ENCODE results near the gene WASHC2A.
"Not testable (repeated sequence)": the region's sequence is repeated elsewhere in the genome, so short reads cannot be mapped to it uniquely, and the experiment has no call there.

Gene WASHC2A

GRCh38 chr10:50075139-50075538 lies 7.4 kb downstream of the WASHC2A start:
- DNase-seq: not testable (repeated sequence)

- not testable (repeated sequence) for DNase-seq
Observed at GRCh38 chr10:50075544-50075943, 7.8 kb downstream of the WASHC2A start.

GRCh38 chr10:50091304-50091703 lies 23.6 kb downstream of the WASHC2A start:
- not testable (repeated sequence) for DNase-seq

GRCh38 chr10:50092928-50093327 lies 25.2 kb downstream of the WASHC2A start:
- not testable (repeated sequence) for DNase-seq

- not testable (repeated sequence) for DNase-seq
Observed at GRCh38 chr10:50094630-50095029, 26.9 kb downstream of the WASHC2A start.

GRCh38 chr10:50095402-50095801 lies 27.6 kb downstream of the WASHC2A start:
- not testable (repeated sequence) for DNase-seq

GRCh38 chr10:50096722-50097121 lies 29.0 kb downstream of the WASHC2A start:
- DNase-seq: not testable (repeated sequence)

- DNase-seq: not testable (repeated sequence)
Observed at GRCh38 chr10:50098645-50099044, 30.9 kb downstream of the WASHC2A start.

GRCh38 chr10:50101139-50101582 lies 33.4 kb downstream of the WASHC2A start:
- DNase-seq: not testable (repeated sequence)

- DNase-seq: not testable (repeated sequence)
Observed at GRCh38 chr10:50101747-50102146, 34.0 kb downstream of the WASHC2A start.

GRCh38 chr10:50102267-50102666 lies 34.5 kb downstream of the WASHC2A start:
- DNase-seq: not testable (repeated sequence)

GRCh38 chr10:50108999-50109698 lies 41.4 kb downstream of the WASHC2A start:
- DNase-seq: not testable (repeated sequence)

- DNase-seq: not testable (repeated sequence)
Observed at GRCh38 chr10:50112419-50113112, 44.8 kb downstream of the WASHC2A start.

- not testable (repeated sequence) for DNase-seq
Observed at GRCh38 chr10:50126765-50127164, 59.0 kb downstream of the WASHC2A start.

- not testable (repeated sequence) for DNase-seq
Observed at GRCh38 chr10:50127770-50128292, 60.1 kb downstream of the WASHC2A start.

- DNase-seq: not testable (repeated sequence)
Observed at GRCh38 chr10:50131245-50131965, 63.7 kb downstream of the WASHC2A start.

GRCh38 chr10:50132322-50132721 lies 64.6 kb downstream of the WASHC2A start:
- DNase-seq: not testable (repeated sequence)

GRCh38 chr10:50132841-50133240 lies 65.1 kb downstream of the WASHC2A start:
- not testable (repeated sequence) for DNase-seq

- DNase-seq: not testable (repeated sequence)
Observed at GRCh38 chr10:50143512-50144174, 75.9 kb downstream of the WASHC2A start.

GRCh38 chr10:50145575-50145974 lies 77.8 kb downstream of the WASHC2A start:
- not testable (repeated sequence) for DNase-seq

GRCh38 chr10:50152792-50153272 lies 85.1 kb downstream of the WASHC2A start:
- DNase-seq: no peak

- not testable (repeated sequence) for DNase-seq
Observed at GRCh38 chr10:50157868-50158267, 90.1 kb downstream of the WASHC2A start.

Measured in stimulated activated CD4-positive, alpha-beta T cell treated with anti-CD3 and anti-CD28 coated beads, Interleukin-4, amount 100 ng/mL, for 24 hours (primary cell).